Measurements from ENCODE around the gene TGFBR2. TPM values are rescaled to one million over a fixed set of nuclear protein-coding genes. Genes with fewer than 3 reads are reported as not detected.

TGFBR2 gene
- total RNA-seq, 1 experiment from 2014 or later: 22.5 TPM

GRCh38 chr3:30681649-30682211 lies 75.3 kb downstream of the TGFBR2 start:
- no peak for TF ChIP-seq EZH2 (IDR thresholded peaks at IDR 0.05)
- no peak for TF ChIP-seq EZH2phosphoT487 (IDR thresholded peaks at IDR 0.05; ENCODE audit: borderline replicate concordance)
- TF ChIP-seq POLR2AphosphoS5 (IDR thresholded peaks at IDR 0.05; ENCODE audit: low read depth, low read length): no peak
- no peak for TF ChIP-seq YY1 (IDR thresholded peaks at IDR 0.05; ENCODE audit: extremely low read depth, insufficient replicate concordance, low read depth, low read length)
- TF ChIP-seq SRF (IDR thresholded peaks at IDR 0.05; ENCODE audit: low read depth): no peak
- no peak for TF ChIP-seq POLR2A (IDR thresholded peaks at IDR 0.05; ENCODE audit: borderline replicate concordance, extremely low read depth, insufficient read depth, insufficient read length)
- TF ChIP-seq ELF1 (IDR thresholded peaks at IDR 0.05; ENCODE audit: borderline replicate concordance, low read depth): no peak
- TF ChIP-seq SIN3A (IDR thresholded peaks at IDR 0.05; ENCODE audit: low read depth): no peak
- no peak for TF ChIP-seq MAX (IDR thresholded peaks at IDR 0.05)
- no peak for TF ChIP-seq ZFX (IDR thresholded peaks at IDR 0.05)
- no peak for TF ChIP-seq SP1 (IDR thresholded peaks at IDR 0.05; ENCODE audit: low read depth)
- TF ChIP-seq CTCF (IDR thresholded peaks at IDR 0.05 in 2 of 3, conservative IDR thresholded peaks at IDR 0.05 in 1 of 3; ENCODE audit: borderline replicate concordance in 1 of 3, insufficient read depth in 1 of 3, low read depth in 2 of 3, low read length in 2 of 3): no peak
- TF ChIP-seq RAD21 (IDR thresholded peaks at IDR 0.05; ENCODE audit: low read depth): no peak
- TF ChIP-seq CBX3 (IDR thresholded peaks at IDR 0.05; ENCODE audit: low read depth): no peak
- TF ChIP-seq TCF7L2 (IDR thresholded peaks at IDR 0.05; ENCODE audit: borderline replicate concordance, extremely low read depth, insufficient read depth, insufficient read length): no peak
- no peak for TF ChIP-seq REST (IDR thresholded peaks at IDR 0.05; ENCODE audit: low read depth)
- no peak for TF ChIP-seq JUND (IDR thresholded peaks at IDR 0.05)
- TF ChIP-seq FOSL1 (IDR thresholded peaks at IDR 0.05; ENCODE audit: low read depth): no peak
- no peak for TF ChIP-seq EGR1 (IDR thresholded peaks at IDR 0.05; ENCODE audit: low read depth)
- TF ChIP-seq ZBTB33 (IDR thresholded peaks at IDR 0.05; ENCODE audit: extremely low read depth, insufficient replicate concordance, low read length): no peak
- Histone ChIP-seq H3K4me1 (ENCODE audit: control insufficient read depth in 1 of 2, insufficient read depth in 2 of 2, low read length in 2 of 2) (peaks cover 14 to 39% of the 10 kb centered on the region in 2 experiments; a peak in 2 of 4 replicates), H3K4me2 (ENCODE audit: low read length) (no peak overlapping the region), H4K20me1 (ENCODE audit: insufficient read depth) (peaks cover 7% of the 10 kb centered on the region; the same call in 1 of the 2 replicates), H3K79me2 (ENCODE audit: insufficient read depth, low read length) (peaks cover 91% of the 10 kb centered on the region), H3K36me3 (ENCODE audit: control insufficient read depth in 1 of 2, insufficient read depth in 2 of 2, low read length in 2 of 2) (peaks cover 7 to 43% of the 10 kb centered on the region in 2 experiments), H2AFZ (ENCODE audit: low read depth, low read length, poor library complexity, severe bottlenecking) (no peak overlapping the region), H3K9ac (ENCODE audit: low read length) (no peak overlapping the region), H3K9me2 (ENCODE audit: insufficient read depth) (no peaks in the 10 kb centered on the region), H3K4me3 (replicated peaks in 1 of 2; ENCODE audit: low read depth in 1 of 2, low read length in 2 of 2) (no peak overlapping the region), H3K9me3 (ENCODE audit: control insufficient read depth in 1 of 2, insufficient read depth in 1 of 2, low read depth in 1 of 2, low read length in 2 of 2) (no peaks in the 10 kb centered on the region), H3K27ac (ENCODE audit: low read depth, low read length) (no peak overlapping the region), H3K27me3 (ENCODE audit: insufficient read depth, low read length) (no peaks in the 10 kb centered on the region)
- CTCF ChIA-PET: no interaction called here
- POLR2A ChIA-PET: no interaction called here
- no TSS peak for BruUV-seq (replicated peaks)
- intact Hi-C loops (cut with micrococcal nuclease): no loop called here
- DNase-seq (ENCODE audit: low read depth, low spot score): no peak
- 0 out of 2 replicates have a peak, but pooled peaks have one; percentile 23 for ATAC-seq
- RAD21 ChIA-PET (ENCODE audit: low non-redundant PET in 1 of 2, low total read pairs in 2 of 2, uncharacterized antibody in 2 of 2, unreplicated experiment in 2 of 2): no interaction called here
